H1 (cell line): Measurements from ENCODE around the gene RAB3GAP1. TPM values are rescaled to one million over a fixed set of nuclear protein-coding genes. Genes with fewer than 3 reads are reported as not detected.

Experiments used
- CHD1 ChIP-seq: IDR thresholded peaks from 2 replicates; pipeline ENCODE4 v1.6.1; 2012; ENCODE audit warnings: low read depth, low read length, improper control_type of control experiment
- polyA plus RNA-seq, 7 experiments: library from polyadenylated mRNA; depleted of rRNA in 3 of 7; stranded (reverse) in 5 of 7; unstranded in 2 of 7; fragments of >200 nt in 5 of 7; fragments of 200-250 nt in 2 of 7; gene quantifications; 1 replicate in 5 of 7; 2 replicates in 1 of 7; 4 replicates in 1 of 7; pipeline versions ENCODE4 v1.2.1 to v1.2.3, GENCODE V29; 2011 to 2013; ENCODE audit warnings: missing spikeins in 2 of 7, mixed read lengths in 2 of 7
- total RNA-seq: library from RNA; stranded (reverse); fragmentation: NEBNext Ultra II Directional; extraction: Animal tissue kit (Norgen Biotek cat#: 25700); gene quantifications from 2 replicates; pipeline ENCODE4 v1.2.1, GENCODE V29; 2021

The RAB3GAP1 gene
- total and polyA plus RNA-seq, 2 of the 8 experiments (the other 6 are each of a cell fraction or from before 2014, with no cell fraction given): 9.8 to 28.6 TPM

GRCh38 chr2:135142323-135142722 is 90.2 kb downstream of the RAB3GAP1 start (continued):
- no peak for TF ChIP-seq CHD1
- TF ChIP-seq, all 59 proteins: peak for 0
